Measurements from ENCODE around the gene FSTL1.

FSTL1 gene

DNA sequence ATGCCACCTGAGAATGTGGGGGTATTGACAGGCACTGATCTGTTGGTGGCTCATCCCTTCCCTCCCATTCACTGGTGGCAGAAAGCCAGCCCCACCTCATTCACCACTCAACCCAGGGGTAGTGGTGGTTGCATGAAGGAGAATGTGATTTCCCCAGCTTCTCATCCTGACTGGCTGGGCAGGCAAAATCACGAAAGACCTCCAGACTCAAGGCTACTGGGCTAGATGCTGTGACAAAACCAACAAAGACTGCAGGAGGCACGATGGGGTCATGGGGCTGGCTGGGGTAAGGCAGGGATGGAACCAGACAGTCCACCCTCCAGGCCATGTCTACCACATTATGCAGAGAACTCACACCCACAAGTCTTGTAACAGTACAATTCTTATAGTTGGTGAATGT lies 33.9 kb downstream of the FSTL1 start:
- TF ChIP-seq PRDM1 (tag by site-specific recombination; IDR thresholded peaks at IDR 0.05) (no peak), KLF7 (tag by site-specific recombination; IDR thresholded peaks at IDR 0.05; ENCODE audit: borderline replicate concordance) (no peak), ZIC2 (tag by site-specific recombination; IDR thresholded peaks at IDR 0.05) (no peak), ZNF350 (tag by site-specific recombination; IDR thresholded peaks at IDR 0.05) (no peak), ZBTB48 (tag by site-specific recombination; IDR thresholded peaks at IDR 0.05) (no peak), ZNF560 (tag by site-specific recombination; IDR thresholded peaks at IDR 0.05; ENCODE audit: borderline replicate concordance) (no peak), ZNF423 (tag by site-specific recombination; IDR thresholded peaks at IDR 0.05) (no peak), ZNF433 (tag by site-specific recombination; IDR thresholded peaks at IDR 0.05; ENCODE audit: low read depth) (no peak), ZNF776 (tag by site-specific recombination; IDR thresholded peaks at IDR 0.05; ENCODE audit: borderline replicate concordance) (no peak), ZNF621 (tag by site-specific recombination; IDR thresholded peaks at IDR 0.05) (no peak), ZNF202 (tag by site-specific recombination; IDR thresholded peaks at IDR 0.05; ENCODE audit: borderline replicate concordance) (no peak), OSR2 (tag by site-specific recombination; IDR thresholded peaks at IDR 0.05) (no peak), EGR2 (tag by site-specific recombination; IDR thresholded peaks at IDR 0.05; ENCODE audit: low read depth) (no peak)
- TF ChIP-seq, protein P1, sequence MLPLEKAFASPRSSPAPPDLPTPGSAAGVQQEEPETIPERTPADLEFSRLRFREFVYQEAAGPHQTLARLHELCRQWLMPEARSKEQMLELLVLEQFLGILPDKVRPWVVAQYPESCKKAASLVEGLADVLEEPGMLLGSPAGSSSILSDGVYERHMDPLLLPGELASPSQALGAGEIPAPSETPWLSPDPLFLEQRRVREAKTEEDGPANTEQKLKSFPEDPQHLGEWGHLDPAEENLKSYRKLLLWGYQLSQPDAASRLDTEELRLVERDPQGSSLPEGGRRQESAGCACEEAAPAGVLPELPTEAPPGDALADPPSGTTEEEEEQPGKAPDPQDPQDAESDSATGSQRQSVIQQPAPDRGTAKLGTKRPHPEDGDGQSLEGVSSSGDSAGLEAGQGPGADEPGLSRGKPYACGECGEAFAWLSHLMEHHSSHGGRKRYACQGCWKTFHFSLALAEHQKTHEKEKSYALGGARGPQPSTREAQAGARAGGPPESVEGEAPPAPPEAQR (tag by site-specific recombination; IDR thresholded peaks at IDR 0.05), result no peak
- TF ChIP-seq, protein P2, sequence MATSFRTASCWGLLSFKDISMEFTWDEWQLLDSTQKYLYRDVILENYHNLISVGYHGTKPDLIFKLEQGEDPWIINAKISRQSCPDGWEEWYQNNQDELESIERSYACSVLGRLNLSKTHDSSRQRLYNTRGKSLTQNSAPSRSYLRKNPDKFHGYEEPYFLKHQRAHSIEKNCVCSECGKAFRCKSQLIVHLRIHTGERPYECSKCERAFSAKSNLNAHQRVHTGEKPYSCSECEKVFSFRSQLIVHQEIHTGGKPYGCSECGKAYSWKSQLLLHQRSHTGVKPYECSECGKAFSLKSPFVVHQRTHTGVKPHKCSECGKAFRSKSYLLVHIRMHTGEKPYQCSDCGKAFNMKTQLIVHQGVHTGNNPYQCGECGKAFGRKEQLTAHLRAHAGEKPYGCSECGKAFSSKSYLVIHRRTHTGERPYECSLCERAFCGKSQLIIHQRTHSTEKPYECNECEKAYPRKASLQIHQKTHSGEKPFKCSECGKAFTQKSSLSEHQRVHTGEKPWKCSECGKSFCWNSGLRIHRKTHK (tag by site-specific recombination; IDR thresholded peaks at IDR 0.05), result no peak
- TF ChIP-seq, protein P3, sequence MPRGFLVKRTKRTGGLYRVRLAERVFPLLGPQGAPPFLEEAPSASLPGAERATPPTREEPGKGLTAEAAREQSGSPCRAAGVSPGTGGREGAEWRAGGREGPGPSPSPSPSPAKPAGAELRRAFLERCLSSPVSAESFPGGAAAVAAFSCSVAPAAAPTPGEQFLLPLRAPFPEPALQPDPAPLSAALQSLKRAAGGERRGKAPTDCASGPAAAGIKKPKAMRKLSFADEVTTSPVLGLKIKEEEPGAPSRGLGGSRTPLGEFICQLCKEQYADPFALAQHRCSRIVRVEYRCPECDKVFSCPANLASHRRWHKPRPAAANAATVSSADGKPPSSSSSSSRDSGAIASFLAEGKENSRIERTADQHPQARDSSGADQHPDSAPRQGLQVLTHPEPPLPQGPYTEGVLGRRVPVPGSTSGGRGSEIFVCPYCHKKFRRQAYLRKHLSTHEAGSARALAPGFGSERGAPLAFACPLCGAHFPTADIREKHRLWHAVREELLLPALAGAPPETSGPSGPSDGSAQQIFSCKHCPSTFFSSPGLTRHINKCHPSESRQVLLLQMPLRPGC (tag by site-specific recombination; IDR thresholded peaks at IDR 0.05), result no peak
- TF ChIP-seq, protein P4, sequence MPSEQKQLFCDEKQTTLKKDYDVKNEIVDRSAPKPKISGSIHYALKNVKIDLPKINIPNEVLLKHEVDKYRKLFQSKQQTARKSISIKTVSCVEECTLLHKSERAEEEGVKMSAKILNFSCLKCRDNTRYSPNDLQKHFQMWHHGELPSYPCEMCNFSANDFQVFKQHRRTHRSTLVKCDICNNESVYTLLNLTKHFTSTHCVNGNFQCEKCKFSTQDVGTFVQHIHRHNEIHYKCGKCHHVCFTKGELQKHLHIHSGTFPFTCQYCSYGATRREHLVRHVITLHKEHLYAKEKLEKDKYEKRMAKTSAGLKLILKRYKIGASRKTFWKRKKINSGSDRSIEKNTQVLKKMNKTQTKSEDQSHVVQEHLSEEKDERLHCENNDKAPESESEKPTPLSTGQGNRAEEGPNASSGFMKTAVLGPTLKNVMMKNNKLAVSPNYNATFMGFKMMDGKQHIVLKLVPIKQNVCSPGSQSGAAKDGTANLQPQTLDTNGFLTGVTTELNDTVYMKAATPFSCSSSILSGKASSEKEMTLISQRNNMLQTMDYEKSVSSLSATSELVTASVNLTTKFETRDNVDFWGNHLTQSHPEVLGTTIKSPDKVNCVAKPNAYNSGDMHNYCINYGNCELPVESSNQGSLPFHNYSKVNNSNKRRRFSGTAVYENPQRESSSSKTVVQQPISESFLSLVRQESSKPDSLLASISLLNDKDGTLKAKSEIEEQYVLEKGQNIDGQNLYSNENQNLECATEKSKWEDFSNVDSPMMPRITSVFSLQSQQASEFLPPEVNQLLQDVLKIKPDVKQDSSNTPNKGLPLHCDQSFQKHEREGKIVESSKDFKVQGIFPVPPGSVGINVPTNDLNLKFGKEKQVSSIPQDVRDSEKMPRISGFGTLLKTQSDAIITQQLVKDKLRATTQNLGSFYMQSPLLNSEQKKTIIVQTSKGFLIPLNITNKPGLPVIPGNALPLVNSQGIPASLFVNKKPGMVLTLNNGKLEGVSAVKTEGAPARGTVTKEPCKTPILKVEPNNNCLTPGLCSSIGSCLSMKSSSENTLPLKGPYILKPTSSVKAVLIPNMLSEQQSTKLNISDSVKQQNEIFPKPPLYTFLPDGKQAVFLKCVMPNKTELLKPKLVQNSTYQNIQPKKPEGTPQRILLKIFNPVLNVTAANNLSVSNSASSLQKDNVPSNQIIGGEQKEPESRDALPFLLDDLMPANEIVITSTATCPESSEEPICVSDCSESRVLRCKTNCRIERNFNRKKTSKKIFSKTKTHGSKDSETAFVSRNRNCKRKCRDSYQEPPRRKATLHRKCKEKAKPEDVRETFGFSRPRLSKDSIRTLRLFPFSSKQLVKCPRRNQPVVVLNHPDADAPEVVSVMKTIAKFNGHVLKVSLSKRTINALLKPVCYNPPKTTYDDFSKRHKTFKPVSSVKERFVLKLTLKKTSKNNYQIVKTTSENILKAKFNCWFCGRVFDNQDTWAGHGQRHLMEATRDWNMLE (tag by site-specific recombination; conservative IDR thresholded peaks at IDR 0.05; ENCODE audit: low read depth), result no peak
- TF ChIP-seq, protein P5, sequence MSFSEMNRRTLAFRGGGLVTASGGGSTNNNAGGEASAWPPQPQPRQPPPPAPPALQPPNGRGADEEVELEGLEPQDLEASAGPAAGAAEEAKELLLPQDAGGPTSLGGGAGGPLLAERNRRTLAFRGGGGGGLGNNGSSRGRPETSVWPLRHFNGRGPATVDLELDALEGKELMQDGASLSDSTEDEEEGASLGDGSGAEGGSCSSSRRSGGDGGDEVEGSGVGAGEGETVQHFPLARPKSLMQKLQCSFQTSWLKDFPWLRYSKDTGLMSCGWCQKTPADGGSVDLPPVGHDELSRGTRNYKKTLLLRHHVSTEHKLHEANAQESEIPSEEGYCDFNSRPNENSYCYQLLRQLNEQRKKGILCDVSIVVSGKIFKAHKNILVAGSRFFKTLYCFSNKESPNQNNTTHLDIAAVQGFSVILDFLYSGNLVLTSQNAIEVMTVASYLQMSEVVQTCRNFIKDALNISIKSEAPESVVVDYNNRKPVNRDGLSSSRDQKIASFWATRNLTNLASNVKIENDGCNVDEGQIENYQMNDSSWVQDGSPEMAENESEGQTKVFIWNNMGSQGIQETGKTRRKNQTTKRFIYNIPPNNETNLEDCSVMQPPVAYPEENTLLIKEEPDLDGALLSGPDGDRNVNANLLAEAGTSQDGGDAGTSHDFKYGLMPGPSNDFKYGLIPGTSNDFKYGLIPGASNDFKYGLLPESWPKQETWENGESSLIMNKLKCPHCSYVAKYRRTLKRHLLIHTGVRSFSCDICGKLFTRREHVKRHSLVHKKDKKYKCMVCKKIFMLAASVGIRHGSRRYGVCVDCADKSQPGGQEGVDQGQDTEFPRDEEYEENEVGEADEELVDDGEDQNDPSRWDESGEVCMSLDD (tag by site-specific recombination; IDR thresholded peaks at IDR 0.05), result no peak
- no peaks in the 10 kb centered on the region for H3K4me1 ChIP-seq (ENCODE audit: control insufficient read depth, insufficient read depth, low read length)
- H3K36me3 ChIP-seq (ENCODE audit: control insufficient read depth in 2 of 2, insufficient read depth in 1 of 2, low read length in 2 of 2), result peaks cover 0 to 28% of the 10 kb centered on the region in 2 experiments; a peak in 1 of 3 replicates
- ChIA-PET CTCF (interaction anchor here (0.6 to 4.2 kb wide), 42 partner anchors 7 to 525 kb away, joined by 3 to 83 read pairs (median 4); partner anchors contain the start of gene LRRC58), POLR2A (interaction anchor here (0.7 to 1.5 kb wide), 4 partner anchors 68 to 322 kb away, joined by 3 to 9 read pairs (median 6); partner anchors contain the start of genes LRRC58 and NDUFB4)
- no peak overlapping the region for H3K4me3 ChIP-seq (ENCODE audit: low read depth, low read length)
- H3K27ac ChIP-seq (ENCODE audit: extremely low read depth, low read depth, low read length), result no peak overlapping the region
- H3K9me3 ChIP-seq (ENCODE audit: control insufficient read depth, insufficient read depth, low read depth, low read length), result no peaks in the 10 kb centered on the region
